Ureter (tissue), 1 donor: ENCODE data around the gene DNAJC18. TPM values are rescaled to one million over a fixed set of nuclear protein-coding genes. Genes with fewer than 3 reads are reported as not detected.
"Not testable (repeated sequence)": the region's sequence is repeated elsewhere in the genome, so short reads cannot be mapped to it uniquely, and the experiment has no call there.

Source experiments
- DNase-seq: peaks from one replicate; pipeline ENCODE4 v3.0.0-alpha.2; 2020; ENCODE audit warnings: low spot score
- total RNA-seq: library from RNA; stranded (reverse); gene quantifications from one replicate; pipeline ENCODE4 v1.2.4, GENCODE V29; 2023
- donor health status: DM: yes; HTN: yes; CAD: no.

The DNAJC18 gene
- total RNA-seq, 1 donor from 2014 or later: 10.3 TPM

DNA sequence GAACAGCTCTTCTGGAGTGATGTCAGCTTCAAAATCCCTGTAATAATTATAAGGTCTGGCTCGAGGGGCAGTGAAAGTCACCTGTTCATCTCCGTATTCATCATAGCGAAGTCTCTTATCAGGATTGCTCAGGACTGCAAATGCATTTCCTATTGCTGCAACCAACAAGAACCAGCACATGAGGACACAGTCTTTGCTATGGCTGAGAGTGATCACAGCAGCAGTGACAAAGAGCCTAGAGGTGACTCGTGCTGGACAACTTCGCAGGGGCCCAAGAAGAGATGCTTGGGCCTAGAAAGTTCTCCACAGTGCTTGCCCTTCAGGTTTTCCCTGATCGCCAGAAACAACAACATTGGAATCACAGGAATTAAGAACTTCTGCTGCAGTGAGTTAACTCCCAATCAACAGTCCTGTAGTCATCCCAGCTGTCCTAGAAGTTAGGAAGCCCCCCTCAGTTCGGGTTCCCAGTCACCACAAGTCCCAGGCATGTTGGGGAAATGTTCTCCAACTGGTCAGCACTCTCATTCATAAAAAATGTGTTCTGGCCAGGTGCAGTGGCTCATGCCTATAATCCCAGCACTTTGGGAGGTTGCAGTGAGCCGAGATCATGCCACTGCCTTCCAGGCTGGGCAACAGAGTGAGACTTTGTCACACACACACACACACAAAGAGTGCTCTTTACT lies 13.0 kb downstream of the DNAJC18 start:
- DNase-seq: no peak

DNA sequence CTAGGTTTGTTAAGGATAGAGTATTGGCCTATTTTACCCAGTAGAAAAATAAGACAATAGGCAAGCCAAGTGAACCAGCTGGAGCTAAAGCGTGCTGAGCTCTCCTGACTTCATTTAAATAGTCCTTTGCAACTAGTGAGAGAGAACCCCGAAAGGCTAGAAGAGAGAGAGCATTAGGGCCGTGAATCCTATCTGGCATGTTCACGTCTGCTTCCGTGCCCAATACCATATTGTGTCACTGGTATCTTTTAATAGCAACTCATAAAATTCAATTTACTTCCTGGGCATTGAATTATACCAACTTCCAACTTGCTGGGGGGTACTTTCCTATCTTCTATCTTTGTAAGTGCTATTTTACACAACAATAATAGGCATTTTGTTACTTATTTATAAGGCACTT lies 13.8 kb downstream of the DNAJC18 start:
- no peak for DNase-seq

DNA sequence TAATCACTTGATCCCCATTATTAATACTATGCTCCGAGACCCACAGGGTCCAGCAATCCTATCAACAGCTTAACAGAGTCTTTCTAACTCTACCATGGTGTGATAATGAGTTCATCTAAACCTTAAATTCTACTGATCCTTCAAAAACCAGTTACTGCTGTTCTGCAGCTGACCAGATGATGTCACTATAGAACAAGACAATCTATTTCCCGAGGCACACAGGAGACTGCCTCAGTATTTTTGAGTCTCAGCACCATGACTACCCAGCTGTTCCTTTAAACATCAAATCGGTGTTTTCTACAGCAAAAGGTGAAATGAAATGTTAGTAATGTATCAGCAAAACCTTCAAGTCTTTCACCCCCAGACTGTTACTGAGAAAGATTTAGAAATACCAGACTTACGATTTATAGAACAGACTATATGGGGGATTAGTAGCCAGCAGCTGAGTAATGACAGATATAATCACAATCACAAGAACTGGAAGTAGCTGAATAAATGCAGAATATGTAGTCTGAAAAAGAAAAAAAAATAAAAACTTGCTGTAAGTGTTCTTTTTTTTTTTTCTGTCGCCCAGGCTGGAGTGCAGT lies 16.9 kb downstream of the DNAJC18 start:
- no peak for DNase-seq

DNA sequence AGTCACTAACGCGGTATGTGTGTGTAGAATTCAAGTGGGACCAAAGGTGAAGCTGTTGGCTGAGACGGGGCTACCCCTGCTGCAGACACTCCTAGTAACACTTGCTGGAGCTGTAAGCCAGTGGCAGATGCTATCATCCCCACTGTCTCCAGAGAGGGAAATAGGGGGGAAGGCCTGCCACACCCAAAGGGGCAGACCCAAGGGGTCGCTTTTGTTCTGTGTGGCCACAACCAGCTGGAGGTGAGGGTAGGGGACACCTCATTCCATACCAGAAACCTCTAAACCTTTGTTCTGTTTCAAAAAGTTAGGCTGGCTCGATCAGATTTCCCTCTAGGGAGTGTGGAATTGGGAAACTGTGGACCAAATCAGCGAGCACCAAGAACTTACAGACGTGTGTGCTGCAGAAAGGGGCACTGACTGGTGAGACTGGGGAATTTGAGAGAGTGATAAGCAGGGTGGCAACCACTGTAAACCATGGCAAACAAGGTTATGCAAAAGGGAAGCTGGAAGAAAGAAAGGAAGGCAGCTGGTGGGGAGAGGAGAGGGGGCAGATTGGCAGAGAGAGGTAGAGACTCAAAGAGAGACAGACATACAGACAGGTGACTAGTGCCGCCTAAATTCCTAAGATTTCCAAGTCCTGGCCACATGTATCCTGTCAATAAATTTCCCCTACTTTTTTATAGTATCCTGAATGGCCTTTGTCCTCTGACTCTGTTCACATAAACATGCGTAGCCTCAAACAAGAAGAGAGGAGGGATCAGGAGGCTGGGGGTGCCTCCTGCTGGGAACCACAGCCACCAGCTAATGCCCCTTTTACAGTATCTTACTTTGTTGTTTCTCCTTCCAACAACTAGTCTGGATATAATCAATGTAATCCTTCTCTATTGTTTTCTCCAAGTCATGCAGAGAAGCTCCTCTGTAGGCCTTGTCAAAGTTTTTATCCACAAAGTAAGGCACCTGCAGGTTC lies 19.8 kb downstream of the DNAJC18 start:
- DNase-seq: no peak

DNA sequence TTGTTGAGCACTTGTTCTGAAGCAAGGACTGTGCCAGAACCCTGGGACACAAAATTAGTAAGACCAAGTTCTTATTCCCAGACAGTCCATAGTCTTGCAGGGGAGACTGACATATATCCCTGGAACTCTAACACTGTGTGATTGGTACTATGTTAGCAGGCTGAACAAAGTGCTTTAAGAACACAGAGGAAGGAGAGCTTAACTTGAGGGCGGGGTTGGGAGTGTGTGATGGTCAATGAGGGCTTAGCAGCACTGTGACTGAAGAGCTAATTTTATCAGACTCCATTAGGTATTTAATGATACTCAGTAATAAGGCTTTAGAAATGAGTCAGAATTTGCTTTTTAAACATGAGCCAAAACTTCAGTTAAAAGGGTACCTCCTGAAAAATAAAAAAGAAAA lies 20.5 kb downstream of the DNAJC18 start:
- DNase-seq: no peak

DNA sequence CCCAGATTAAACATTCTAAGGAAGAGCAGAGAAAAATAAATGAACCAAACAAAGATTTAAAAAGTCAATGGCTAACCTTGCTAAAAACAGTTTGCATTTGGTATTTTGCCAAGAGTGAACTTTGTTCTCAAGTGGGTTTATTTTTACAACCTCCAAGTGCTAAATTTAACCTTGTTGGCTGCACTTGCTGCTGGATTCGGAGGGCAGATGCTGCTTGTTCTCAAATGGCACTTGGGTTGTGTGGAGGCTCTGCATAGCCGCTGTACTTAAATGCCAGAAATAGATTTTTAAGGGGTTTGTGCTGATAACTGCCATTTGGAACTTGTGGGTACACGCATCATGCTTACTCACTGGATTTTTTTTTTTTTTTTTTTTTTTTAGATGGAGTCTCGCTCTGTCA lies 22.1 kb downstream of the DNAJC18 start:
- no peak for DNase-seq

DNA sequence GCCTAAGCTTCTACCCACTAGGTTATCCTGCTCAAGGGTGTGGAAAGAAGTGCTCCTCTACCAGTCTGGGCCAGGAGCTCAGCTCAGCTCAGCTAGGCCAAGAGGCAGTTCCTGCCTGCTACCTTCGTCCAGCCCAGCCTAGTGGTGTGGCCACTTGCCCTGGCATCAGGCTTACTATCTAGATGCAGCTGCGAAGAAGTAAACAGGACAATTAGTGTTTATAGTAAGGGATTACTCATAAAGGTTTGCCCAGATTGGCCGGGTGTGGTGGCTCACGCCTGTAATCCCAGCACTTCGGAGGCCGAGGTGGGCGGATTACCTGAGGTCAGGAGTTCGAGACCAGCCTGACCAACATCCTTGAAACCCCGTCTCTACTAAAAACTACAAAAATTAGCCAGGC lies 22.7 kb downstream of the DNAJC18 start:
- no peak for DNase-seq

DNA sequence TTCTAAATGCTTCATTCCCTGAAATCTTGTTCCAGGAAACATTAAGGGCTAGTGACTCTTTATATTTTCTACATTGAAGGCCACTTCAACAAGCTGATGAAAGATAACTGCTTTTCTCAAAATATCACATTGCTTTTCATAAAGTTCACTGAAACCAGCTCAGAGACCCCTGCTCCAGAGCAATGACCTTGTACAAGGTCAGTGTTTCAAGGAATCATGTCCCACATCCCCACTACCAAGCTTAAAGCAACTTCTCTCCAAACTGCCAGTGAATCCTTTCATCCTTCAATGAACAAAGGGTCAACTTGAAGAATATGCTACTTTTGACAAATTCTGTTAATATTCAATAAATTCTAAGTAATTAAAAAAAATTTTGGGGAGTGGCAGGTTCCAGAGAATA lies 23.5 kb downstream of the DNAJC18 start:
- no peak for DNase-seq

DNA sequence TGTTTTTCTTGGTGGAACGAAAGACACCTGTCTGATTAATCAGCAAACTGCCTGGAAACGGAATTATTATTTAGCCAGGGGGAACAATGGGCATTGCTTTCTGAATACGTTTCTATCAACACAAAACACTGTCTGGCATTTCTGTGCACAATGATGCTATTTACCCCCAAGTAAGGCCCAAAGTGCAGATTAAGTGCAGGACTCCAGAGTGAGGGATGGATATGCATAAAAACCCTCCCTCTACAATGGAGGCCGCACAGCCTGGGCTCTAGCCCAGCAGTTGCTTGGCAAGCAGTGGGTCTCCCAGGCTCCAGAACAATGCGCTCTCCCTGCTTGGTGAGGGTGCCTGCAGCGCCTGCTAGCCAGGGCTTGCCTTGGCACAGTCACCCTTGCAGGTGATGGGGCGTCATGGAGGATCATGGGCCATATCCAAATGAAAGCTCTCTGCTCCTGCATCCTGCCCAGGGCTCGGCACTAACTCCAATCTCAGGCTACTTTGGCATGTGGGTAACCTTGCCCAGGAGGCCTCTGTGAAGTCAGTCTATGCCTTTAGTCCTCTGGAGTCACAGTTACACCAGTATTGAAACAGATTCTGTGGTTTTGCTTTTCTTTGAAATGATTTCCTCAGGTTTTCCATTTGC lies 24.0 kb downstream of the DNAJC18 start:
- no peak for DNase-seq

DNA sequence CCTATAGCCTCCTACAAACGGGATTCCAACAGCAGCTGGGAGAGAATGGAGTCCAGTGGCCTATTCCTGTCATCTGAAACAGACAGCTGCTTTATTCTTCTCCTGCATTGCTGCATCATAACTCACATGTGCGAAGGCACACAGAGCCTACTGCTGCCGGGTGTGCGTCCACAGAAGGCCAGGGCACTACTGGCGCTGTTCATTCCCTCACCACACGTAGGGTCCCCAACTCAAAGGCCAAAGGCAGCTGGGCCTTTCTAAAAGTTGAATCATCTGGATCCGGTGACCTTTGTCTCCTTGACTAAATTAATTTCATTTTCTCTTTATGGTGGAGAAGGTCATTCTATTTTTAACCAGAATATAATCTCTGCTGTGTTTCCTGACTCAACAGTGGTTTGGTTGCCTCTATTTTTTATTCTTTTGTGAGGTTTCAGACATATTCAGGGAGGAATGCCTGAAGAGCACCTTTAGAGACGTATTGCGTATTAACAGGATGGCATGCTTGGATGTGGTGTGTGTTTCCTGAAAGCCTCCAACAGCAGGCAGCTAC lies 24.7 kb downstream of the DNAJC18 start:
- DNase-seq: no peak

DNA sequence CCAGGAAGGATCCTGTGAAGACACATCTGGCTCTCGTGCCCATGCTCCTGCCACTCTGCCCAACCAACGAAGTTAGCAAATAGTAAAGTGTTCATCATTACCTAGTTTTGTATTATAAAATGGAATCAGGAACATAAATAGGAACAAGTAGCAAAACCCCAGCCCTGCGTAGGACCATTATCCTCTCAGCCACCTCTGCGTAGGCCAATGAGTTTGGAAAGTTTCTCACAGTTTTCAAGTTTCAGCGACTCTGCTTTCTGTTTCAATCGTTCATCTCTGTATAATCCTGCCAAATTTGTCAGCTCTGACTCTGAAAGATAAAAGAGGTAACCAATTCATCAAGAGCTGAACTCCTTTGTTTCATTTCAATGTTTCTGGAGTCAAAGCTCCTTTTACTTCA lies 25.4 kb downstream of the DNAJC18 start:
- DNase-seq: no peak

DNA sequence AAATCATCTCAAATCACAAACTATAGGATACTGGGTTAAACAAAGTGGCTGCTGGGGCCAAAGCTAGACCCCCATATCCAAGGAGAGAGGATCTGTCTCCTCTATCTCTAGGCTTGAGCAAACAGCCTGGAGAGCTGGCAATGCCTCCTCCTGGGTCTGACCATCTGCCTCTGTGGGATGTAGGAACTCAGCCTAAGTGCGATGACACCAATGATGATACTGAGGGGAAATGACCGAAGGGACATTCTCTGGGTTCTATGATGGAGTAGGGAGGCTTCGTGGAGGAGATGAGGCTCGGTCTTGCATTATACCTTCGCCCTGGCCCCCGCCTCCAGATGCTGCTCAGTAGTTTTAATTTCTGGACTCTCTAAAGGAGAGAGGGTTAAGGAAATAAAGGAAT lies 26.2 kb downstream of the DNAJC18 start:
- DNase-seq: no peak

DNA sequence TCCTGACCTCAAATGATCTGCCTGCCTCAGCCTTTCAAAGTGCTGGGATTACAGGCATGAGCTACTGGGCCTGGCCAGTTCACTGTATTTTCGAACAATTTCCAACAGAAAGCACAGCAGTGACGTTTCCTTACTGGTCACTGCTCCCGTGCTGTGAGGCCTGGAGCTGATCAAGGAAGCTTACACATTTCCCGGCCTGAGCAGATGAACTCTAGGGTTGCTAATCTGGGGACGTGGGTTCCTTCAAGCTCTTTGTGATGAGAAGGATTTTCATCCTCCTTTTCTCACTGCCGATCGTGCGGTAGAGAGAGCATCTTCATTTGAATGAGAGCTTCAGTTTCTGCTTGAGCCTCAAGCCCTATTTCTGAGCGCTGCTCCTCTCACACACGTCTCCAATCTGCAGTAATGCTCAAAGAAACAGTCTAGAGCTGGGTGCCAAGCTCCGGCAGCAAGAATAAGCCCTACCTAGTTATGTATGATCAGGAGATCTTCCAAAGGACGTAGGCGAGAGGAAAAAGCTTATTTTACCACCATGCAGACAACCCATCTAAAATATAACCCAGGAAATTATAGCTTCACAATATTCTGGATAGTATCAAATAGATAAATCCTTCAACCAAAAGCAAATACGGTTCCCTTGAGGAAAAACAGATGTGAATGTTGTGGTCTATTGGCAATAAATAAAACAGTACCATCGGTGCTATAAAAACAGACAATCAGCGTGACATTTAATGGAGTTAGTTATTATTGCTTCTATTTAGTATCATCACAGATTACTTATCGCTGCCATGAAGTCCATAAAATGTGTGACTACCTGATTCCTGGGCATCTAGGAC lies 28.1 kb downstream of the DNAJC18 start:
- no peak for DNase-seq

DNA sequence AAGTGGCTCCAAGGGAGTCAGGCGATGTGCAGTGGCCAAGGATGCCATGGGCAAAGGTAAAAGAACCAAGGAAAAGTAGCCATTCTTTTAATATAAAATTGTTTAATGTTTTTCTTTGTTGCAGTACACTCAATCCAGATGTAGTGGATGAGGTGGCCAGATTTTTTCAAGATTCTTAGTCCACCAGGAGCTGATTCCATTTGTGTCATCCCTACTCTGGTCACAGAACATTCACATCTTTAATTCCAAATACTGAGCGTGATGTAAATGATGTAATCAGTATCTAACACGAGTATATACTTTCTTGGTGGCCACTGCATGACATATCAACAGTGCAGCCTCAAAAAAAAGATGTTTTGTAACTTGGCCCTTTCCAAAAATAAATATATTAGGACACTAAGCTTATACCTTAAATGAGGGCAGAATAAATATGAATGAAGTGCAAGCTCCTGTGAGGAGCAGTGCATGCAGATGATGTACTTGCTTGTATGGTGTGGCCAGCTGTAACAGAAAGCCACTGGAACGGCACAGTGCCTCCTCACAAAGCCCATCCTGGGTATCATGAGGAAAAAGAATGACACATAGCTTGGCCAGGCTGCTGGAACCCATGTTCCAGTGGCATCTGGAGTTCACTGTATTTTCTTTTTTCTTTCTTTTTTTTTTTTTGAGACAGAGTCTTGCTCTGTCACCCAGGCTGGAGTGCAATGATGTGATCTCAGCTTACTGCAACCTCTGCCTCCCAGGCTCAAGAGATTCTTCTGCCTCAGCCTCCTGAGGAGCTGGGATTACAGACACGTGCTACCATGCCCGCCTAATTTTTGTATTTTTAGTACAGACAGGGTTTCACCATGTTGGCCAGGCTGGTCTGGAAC lies 29.0 kb downstream of the DNAJC18 start:
- DNase-seq: no peak

DNA sequence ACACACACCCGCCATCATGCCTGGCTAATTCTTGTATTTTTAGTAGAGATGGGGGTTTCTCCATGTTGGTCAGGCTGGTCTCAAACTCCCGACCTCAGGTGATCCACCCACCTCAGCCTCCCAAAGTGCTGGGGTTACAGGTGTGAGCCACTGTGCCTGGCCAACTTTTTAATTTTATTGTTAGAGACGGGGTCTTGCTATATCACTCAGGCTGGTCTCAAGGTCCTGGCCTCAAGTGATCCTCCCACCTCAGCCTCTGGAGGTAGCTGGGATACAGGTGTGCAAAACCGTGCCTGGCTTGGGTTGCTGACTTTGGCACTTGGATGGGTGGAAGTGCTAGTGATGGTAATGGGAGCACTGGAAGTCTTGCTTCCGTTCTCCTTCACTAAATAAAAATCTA lies 30.2 kb downstream of the DNAJC18 start:
- DNase-seq: not testable (repeated sequence)

DNA sequence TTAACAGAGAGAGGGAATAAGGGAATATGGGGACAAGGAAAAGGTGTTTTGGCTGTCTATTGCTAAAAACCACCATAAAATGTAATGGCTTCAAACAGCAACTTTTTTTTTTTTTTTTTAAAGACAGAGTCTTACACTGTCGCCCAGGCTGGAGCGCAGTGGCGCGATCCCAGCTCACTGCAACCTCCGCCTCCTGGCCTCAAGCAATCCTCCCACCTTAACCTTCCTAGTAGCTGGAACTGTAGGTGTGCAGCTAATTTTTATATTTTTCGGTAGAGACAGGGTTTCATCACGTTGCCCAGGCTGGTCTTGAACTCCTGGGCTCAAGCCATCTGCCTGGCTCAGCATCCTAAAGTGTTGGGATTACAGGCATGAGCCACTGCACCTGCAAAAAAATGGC lies 31.1 kb downstream of the DNAJC18 start:
- no peak for DNase-seq

DNA sequence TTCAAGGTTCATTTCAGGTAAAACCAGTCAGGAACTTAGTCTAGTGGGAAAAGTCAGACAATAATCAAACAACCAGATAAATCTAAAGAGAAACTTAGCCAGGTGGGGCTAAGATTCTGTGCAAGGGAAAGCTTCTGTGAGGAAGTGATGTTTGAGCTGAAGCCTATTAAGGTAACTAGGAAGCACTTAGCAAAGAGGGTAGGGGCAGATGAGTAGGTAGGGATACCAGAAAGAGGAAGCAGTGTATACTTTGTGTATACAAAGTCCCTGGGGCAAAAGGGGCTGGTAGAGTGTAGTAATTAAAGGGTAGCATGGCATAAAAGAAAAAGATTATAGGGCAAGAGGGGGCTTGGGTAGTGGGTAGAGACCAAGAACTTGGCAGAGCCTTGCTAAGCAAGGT lies 31.8 kb downstream of the DNAJC18 start:
- no peak for DNase-seq

DNA sequence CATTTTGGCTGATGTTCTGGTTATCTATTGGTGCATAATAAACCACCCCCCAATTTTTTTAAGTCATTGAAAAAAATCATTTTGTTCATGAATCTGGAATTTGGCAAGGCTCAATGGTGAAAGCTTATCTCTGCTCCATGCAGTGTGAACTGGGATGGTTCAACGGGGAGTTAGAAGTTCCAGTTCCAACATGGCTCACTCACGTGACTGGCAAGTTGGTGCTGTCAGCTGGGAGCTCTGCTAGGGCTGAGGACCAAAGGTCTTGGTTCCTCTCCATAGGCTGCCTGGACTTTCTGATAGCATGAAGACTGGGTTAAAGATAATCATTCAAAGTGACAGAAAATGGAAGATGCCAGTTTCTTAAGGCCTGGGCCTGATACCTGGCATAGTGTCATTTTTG lies 32.4 kb downstream of the DNAJC18 start:
- DNase-seq: no peak

DNA sequence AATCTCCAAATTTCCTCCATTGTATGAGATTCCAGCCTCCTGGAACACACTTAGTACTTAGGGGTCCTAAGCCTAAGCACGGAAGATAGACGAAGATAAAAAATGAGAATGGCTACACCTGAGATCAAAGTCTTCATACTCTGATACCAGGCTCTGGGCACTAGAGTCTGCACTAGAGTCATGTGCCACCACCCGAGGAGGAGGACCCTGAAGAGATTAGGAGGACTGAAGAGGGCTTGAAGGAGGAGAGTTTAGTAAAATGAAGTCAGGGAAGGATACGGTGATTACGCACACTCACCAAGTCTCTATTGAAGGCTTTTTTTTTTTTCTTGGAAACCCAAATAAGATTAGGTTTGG lies 34.9 kb downstream of the DNAJC18 start:
- no peak for DNase-seq
